ENCODE results near the gene TUBGCP6. TPM values are rescaled to one million over a fixed set of nuclear protein-coding genes. Genes with fewer than 3 reads are reported as not detected.

The TUBGCP6 gene
- total and polyA plus RNA-seq, 2 donors (not counting 3 experiments of a cell fraction or from before 2014, with no cell fraction given): 33.1 to 45.3 TPM

- peak overlapping the region; percentile 30 for H3K9ac ChIP-seq (replicated peaks; ENCODE audit: extremely low read depth, insufficient read depth, low read length)
- peaks cover 20% of the 10 kb centered on the region for H3K4me1 ChIP-seq (ENCODE audit: control insufficient read depth, extremely low read depth, insufficient read depth, low read length)
- DNase-seq (ENCODE audit: low read depth, low spot score) (no peak), FAIRE-seq (no peak)
- H2AFZ ChIP-seq (ENCODE audit: low read depth, low read length): no peak overlapping the region
- no peaks in the 10 kb centered on the region for H3K9me3 ChIP-seq (replicated peaks; ENCODE audit: control insufficient read depth, insufficient read depth, low read length)
- peaks cover 7 to 25% of the 10 kb centered on the region in 2 experiments for H3K36me3 ChIP-seq (ENCODE audit: control insufficient read depth in 2 of 2, extremely low read depth in 1 of 2, insufficient read depth in 2 of 2, low read length in 2 of 2)
- dilution Hi-C loops (cut with MboI; ENCODE audit: extremely low pct_ligation_motif_present, low sequenced_read_pairs): no loop called here
- H3K9me1 ChIP-seq (replicated peaks; ENCODE audit: control insufficient read depth, extremely low read depth, insufficient read depth, low read length): no peaks in the 10 kb centered on the region
- H3K4me2 ChIP-seq (ENCODE audit: insufficient read depth, low read length): no peak overlapping the region
- no peaks in the 10 kb centered on the region for H4K20me1 ChIP-seq (replicated peaks; ENCODE audit: control insufficient read depth, extremely low read depth, insufficient read depth, low read length)
- peaks cover 82% of the 10 kb centered on the region for H3K79me2 ChIP-seq (ENCODE audit: control insufficient read depth, insufficient read depth, low read length)
- no peaks in the 10 kb centered on the region for H3K27me3 ChIP-seq (ENCODE audit: control insufficient read depth in 2 of 2, insufficient read depth in 2 of 2, low read length in 2 of 2)
- BruUV-seq (replicated peaks): no TSS peak
- H3K4me3 ChIP-seq (replicated peaks in 1 of 3; ENCODE audit: insufficient read depth in 1 of 3, low read depth in 1 of 3, low read length in 3 of 3): no peak overlapping the region
- POLR2A ChIA-PET: interaction anchor here (0.6 to 2.0 kb wide), 2 partner anchors 12 to 150 kb away, joined by 3 to 9 read pairs; no protein-coding TSS in a partner anchor
- intact Hi-C loops (cut with micrococcal nuclease): loop anchor here (1.0 to 5.0 kb wide), 2 partner anchors 32 to 48 kb away; partner anchors contain the start of gene PPP6R2
- CTCF ChIA-PET: interaction anchor here (1.0 to 5.8 kb wide), 10 partner anchors 9 to 232 kb away, joined by 3 to 29 read pairs (median 13); partner anchors contain the start of gene DENND6B
- TF ChIP-seq EZH2 (IDR thresholded peaks at IDR 0.05; ENCODE audit: borderline replicate concordance, low read depth, low read length, severe bottlenecking): no peak
- TF ChIP-seq MYC (IDR thresholded peaks at IDR 0.05; ENCODE audit: low read depth, low read length): no peak
- no peak for TF ChIP-seq CTCF (IDR thresholded peaks at IDR 0.05; ENCODE audit: extremely low read depth in 1 of 2, insufficient read depth in 1 of 2, low read depth in 1 of 2, low read length in 2 of 2)
- TF ChIP-seq GATA2 (IDR thresholded peaks at IDR 0.05; ENCODE audit: insufficient read depth, insufficient read length, low read depth, low read length): no peak
- peak; percentile 5 for TF ChIP-seq POLR2A (IDR thresholded peaks at IDR 0.05; ENCODE audit: low read depth, low read length)
- peak; percentile 1 for TF ChIP-seq POLR2AphosphoS5 (IDR thresholded peaks at IDR 0.05; ENCODE audit: insufficient read depth, low read depth, low read length)
- TF ChIP-seq FOS (IDR thresholded peaks at IDR 0.05; ENCODE audit: borderline replicate concordance, insufficient read depth, low read length): no peak
- no peak for TF ChIP-seq MAX (IDR thresholded peaks at IDR 0.05; ENCODE audit: insufficient read depth, insufficient read length)
- H3K27ac ChIP-seq (ENCODE audit: insufficient read depth, low read depth, low read length): peak overlapping the region; percentile 92
Measured at GRCh38 chr22:50294319-50294656, 49.5 kb upstream of the TUBGCP6 start.

Measured in endothelial cell of umbilical vein (primary cell).